Measurements from ENCODE around the gene SDK1. TPM values are rescaled to one million over a fixed set of nuclear protein-coding genes. Genes with fewer than 3 reads are reported as not detected.

Gene SDK1
- total RNA-seq, 1 donor from 2014 or later, result 37.6 TPM

DNA sequence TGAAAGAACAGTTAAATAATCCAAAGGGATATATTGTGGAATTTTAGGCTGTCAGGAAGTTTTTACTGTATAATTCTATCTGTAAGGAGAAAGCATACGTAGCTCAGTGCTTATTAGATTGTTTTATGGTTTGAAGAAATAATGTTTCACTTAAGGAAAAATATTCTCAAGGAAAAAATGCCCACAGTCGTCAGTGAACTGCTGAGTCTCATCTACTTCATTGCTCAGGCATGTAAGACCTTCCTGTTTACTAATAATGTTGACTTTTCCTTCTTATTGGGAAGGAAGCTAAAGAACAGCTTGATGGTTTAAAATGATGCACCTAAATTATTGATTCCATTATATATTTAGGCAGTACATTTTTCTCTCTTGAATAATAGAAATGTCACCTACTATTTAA lies 304.2 kb downstream of the SDK1 start:
- H3K27ac Mint-ChIP-seq, result no peak overlapping the region
- H3K4me3 Mint-ChIP-seq (ENCODE audit: low read depth), result no peak overlapping the region
- H3K36me3 Mint-ChIP-seq (ENCODE audit: insufficient read depth), result peaks cover 11% of the 10 kb centered on the region
- H3K4me1 Mint-ChIP-seq (ENCODE audit: low read depth), result peaks cover 5% of the 10 kb centered on the region
- H3K9me3 Mint-ChIP-seq (ENCODE audit: low read depth), result peaks cover 3% of the 10 kb centered on the region
- no peak for DNase-seq (ENCODE audit: low spot score, unreplicated experiment)
- no peaks in the 10 kb centered on the region for H3K27me3 Mint-ChIP-seq
- TF ChIP-seq, protein P1, sequence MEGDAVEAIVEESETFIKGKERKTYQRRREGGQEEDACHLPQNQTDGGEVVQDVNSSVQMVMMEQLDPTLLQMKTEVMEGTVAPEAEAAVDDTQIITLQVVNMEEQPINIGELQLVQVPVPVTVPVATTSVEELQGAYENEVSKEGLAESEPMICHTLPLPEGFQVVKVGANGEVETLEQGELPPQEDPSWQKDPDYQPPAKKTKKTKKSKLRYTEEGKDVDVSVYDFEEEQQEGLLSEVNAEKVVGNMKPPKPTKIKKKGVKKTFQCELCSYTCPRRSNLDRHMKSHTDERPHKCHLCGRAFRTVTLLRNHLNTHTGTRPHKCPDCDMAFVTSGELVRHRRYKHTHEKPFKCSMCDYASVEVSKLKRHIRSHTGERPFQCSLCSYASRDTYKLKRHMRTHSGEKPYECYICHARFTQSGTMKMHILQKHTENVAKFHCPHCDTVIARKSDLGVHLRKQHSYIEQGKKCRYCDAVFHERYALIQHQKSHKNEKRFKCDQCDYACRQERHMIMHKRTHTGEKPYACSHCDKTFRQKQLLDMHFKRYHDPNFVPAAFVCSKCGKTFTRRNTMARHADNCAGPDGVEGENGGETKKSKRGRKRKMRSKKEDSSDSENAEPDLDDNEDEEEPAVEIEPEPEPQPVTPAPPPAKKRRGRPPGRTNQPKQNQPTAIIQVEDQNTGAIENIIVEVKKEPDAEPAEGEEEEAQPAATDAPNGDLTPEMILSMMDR (IDR thresholded peaks at IDR 0.05; ENCODE audit: unreplicated experiment), result no peak

DNA sequence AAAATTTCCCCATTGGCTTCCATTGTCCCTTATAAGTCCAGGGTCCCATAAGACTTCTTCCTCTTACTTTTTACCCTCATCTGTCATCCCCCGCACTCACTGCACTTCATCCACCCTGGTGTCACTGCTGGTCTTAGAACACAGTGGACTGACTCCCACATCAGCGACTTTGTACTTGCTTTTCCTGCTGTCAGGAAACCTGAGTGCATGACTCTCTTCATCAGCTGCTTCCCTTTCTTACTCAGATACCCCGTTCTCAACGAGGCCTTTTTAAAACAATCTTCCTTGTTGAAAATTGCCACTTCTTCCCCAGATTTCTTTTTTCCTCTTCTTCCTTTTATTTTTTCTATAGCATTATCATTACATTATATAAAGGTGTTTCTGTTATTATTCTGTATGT lies 305.4 kb downstream of the SDK1 start:
- TF ChIP-seq, protein P1 (IDR thresholded peaks at IDR 0.05; ENCODE audit: unreplicated experiment), result no peak
- Mint-ChIP-seq H3K9me3 (ENCODE audit: low read depth) (no peaks in the 10 kb centered on the region), H3K27ac (peak overlapping the region; percentile 70), H3K27me3 (no peaks in the 10 kb centered on the region), H3K4me3 (ENCODE audit: low read depth) (no peak overlapping the region), H3K4me1 (ENCODE audit: low read depth) (peaks cover 2% of the 10 kb centered on the region), H3K36me3 (ENCODE audit: insufficient read depth) (peaks cover 8% of the 10 kb centered on the region)
- DNase-seq (ENCODE audit: low spot score, unreplicated experiment), result no peak

DNA sequence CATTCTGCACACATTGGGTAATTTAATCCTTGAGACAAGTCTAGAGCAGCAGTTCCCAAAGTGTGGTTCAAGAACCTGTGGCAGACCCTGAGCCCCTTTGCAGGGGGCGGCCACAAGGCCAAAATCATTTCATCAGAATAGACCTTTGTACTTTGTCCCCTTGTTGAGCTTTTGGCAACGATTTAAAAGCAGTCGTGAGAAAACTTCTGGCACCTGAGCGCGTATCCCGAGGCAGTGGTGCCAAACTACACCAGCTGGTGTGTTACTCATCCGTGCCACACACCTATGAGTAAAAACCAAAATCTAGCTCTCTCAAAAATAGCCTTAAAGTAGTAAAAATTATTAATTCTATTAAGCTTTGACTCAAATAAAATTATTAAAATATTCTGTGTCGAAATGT lies 306.8 kb downstream of the SDK1 start:
- Mint-ChIP-seq H3K9me3 (ENCODE audit: low read depth) (no peaks in the 10 kb centered on the region), H3K27me3 (no peaks in the 10 kb centered on the region)

DNA sequence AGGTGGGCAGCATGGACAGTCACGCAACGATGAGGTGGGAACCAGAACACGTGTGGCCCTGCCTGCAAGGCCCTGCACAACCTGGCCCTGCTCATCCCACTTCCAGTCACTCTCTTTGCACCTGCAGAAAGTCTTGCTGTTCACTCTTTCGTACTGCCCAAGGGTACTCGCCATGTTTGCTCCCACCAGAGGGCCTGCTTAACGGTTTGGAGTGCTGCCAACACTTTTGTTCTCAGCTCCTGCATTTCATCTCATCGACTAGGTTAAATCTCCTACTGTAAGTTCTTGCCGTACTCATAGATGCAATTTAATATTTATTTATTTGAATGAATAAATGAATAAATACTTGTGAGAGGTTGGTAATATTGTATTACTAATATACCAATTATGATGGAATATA lies 315.3 kb downstream of the SDK1 start:
- no peak overlapping the region for H3K27ac Mint-ChIP-seq
- peaks cover 3% of the 10 kb centered on the region for H3K36me3 Mint-ChIP-seq (ENCODE audit: insufficient read depth)
- TF ChIP-seq, protein P1 (IDR thresholded peaks at IDR 0.05; ENCODE audit: unreplicated experiment), result no peak
- peaks cover 6% of the 10 kb centered on the region for H3K9me3 Mint-ChIP-seq (ENCODE audit: low read depth)
- no peaks in the 10 kb centered on the region for H3K27me3 Mint-ChIP-seq
- no peak overlapping the region for H3K4me3 Mint-ChIP-seq (ENCODE audit: low read depth)
- H3K4me1 Mint-ChIP-seq (ENCODE audit: low read depth), result peaks cover 6% of the 10 kb centered on the region
- DNase-seq (ENCODE audit: low spot score, unreplicated experiment), result no peak

More for the DNA sequence above, 306.8 kb downstream of the SDK1 start:
- DNase-seq (ENCODE audit: low spot score, unreplicated experiment), result no peak
- Mint-ChIP-seq H3K36me3 (ENCODE audit: insufficient read depth) (peaks cover 5% of the 10 kb centered on the region), H3K4me3 (ENCODE audit: low read depth) (no peak overlapping the region), H3K27ac (no peak overlapping the region), H3K4me1 (ENCODE audit: low read depth) (peaks cover 2% of the 10 kb centered on the region)
- TF ChIP-seq, protein P1 (IDR thresholded peaks at IDR 0.05; ENCODE audit: unreplicated experiment), result no peak

DNA sequence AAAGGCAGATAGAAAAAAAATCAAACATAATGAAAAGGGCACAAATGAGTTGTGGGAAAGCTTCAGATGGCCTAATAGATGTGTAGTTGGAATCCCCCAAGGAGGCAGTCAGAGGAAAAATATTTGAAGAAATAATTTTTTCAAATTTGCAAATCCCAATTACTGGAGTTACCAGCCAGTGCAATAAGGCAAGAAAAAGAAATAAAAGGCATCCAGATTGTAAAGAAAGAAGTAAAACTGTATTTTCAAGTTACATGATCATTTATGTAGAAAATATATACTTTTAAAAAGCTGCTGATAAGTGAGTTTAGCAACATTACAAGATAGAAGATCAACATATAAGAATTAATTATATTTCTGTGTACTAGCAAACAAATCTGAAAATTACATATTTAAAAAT lies 329.0 kb downstream of the SDK1 start:
- TF ChIP-seq, protein P1 (IDR thresholded peaks at IDR 0.05; ENCODE audit: unreplicated experiment), result no peak
- Mint-ChIP-seq H3K27me3 (no peaks in the 10 kb centered on the region), H3K9me3 (ENCODE audit: low read depth) (peaks cover 21% of the 10 kb centered on the region)

More for the DNA sequence above, 329.0 kb downstream of the SDK1 start:
- Mint-ChIP-seq H3K4me3 (ENCODE audit: low read depth) (no peak overlapping the region), H3K36me3 (ENCODE audit: insufficient read depth) (peaks cover 28% of the 10 kb centered on the region), H3K4me1 (ENCODE audit: low read depth) (no peaks in the 10 kb centered on the region), H3K27ac (no peak overlapping the region)
- no peak for DNase-seq (ENCODE audit: low spot score, unreplicated experiment)
